Stomach (tissue), 4 donors: ENCODE results near the gene STN1.

Experiments
- CTCF ChIP-seq, 7 experiments: fragments of 450-650 bp in 4 of 7; fragments of 200-600 bp in 3 of 7; sonication (generic) in 3 of 7; IDR thresholded peaks; one replicate each; pipeline ENCODE4 v1.5.1; 2016 to 2019; ENCODE audit warnings: antibody characterized with exemption in 7 of 7, control low read depth in 2 of 7, mild to moderate bottlenecking in 1 of 7
- POLR2AphosphoS5 ChIP-seq, 3 donors: sonication (generic); formaldehyde crosslinking; IDR thresholded peaks; one replicate each; pipeline ENCODE4 v1.6.1; 2016; ENCODE audit warnings: antibody characterized with exemption in 3 of 3

GRCh38 chr10:103874730-103875129 lies 43.3 kb downstream of the STN1 start:
- TF ChIP-seq CTCF (IDR thresholded peaks at IDR 0.05): no peak
- no peak for TF ChIP-seq POLR2AphosphoS5 (IDR thresholded peaks at IDR 0.05)
